ENCODE data around the gene PHTF1. TPM values are rescaled to one million over a fixed set of nuclear protein-coding genes. Genes with fewer than 3 reads are reported as not detected.

PHTF1 gene
- total RNA-seq, 1 donor from 2014 or later: 27.1 TPM

GRCh38 chr1:113783254-113784103 lies 24.2 kb upstream of the PHTF1 start:
- Mint-ChIP-seq H3K4me1 (ENCODE audit: unreplicated experiment) (peaks cover 18% of the 10 kb centered on the region), H3K9me3 (no peaks in the 10 kb centered on the region), H3K4me3 (no peak overlapping the region), H3K27me3 (no peaks in the 10 kb centered on the region), H3K27ac (peak overlapping the region; percentile 32), H3K36me3 (peaks cover 11% of the 10 kb centered on the region)
- DNase-seq (ENCODE audit: extremely low spot score, unreplicated experiment): no peak
- no peak for TF ChIP-seq CTCF (conservative IDR thresholded peaks at IDR 0.05)

- Mint-ChIP-seq H3K4me1 (ENCODE audit: unreplicated experiment) (peaks cover 18% of the 10 kb centered on the region), H3K27me3 (no peaks in the 10 kb centered on the region), H3K36me3 (peaks cover 10% of the 10 kb centered on the region), H3K9me3 (no peaks in the 10 kb centered on the region), H3K4me3 (no peak overlapping the region), H3K27ac (no peak overlapping the region)
- no peak for DNase-seq (ENCODE audit: extremely low spot score, unreplicated experiment)
- no peak for TF ChIP-seq CTCF (conservative IDR thresholded peaks at IDR 0.05)
Observed at GRCh38 chr1:113782406-113782805, 23.1 kb upstream of the PHTF1 start.

- H3K27me3 Mint-ChIP-seq: no peaks in the 10 kb centered on the region
- TF ChIP-seq CTCF (conservative IDR thresholded peaks at IDR 0.05): no peak
- no peak for DNase-seq (ENCODE audit: extremely low spot score, unreplicated experiment)
- H3K4me3 Mint-ChIP-seq: no peak overlapping the region
- no peaks in the 10 kb centered on the region for H3K9me3 Mint-ChIP-seq
- no peak overlapping the region for H3K27ac Mint-ChIP-seq
- peaks cover 9% of the 10 kb centered on the region for H3K4me1 Mint-ChIP-seq (ENCODE audit: unreplicated experiment)
- H3K36me3 Mint-ChIP-seq: peaks cover 15% of the 10 kb centered on the region
Observed at GRCh38 chr1:113780374-113781146, 21.3 kb upstream of the PHTF1 start.

GRCh38 chr1:113779542-113779941 lies 20.3 kb upstream of the PHTF1 start:
- no peak overlapping the region for H3K27ac Mint-ChIP-seq
- TF ChIP-seq CTCF (conservative IDR thresholded peaks at IDR 0.05): no peak
- peaks cover 15% of the 10 kb centered on the region for H3K36me3 Mint-ChIP-seq
- peaks cover 7% of the 10 kb centered on the region for H3K4me1 Mint-ChIP-seq (ENCODE audit: unreplicated experiment)
- DNase-seq (ENCODE audit: extremely low spot score, unreplicated experiment): no peak
- no peaks in the 10 kb centered on the region for H3K9me3 Mint-ChIP-seq
- H3K4me3 Mint-ChIP-seq: no peak overlapping the region
- no peaks in the 10 kb centered on the region for H3K27me3 Mint-ChIP-seq

GRCh38 chr1:113777561-113777960 lies 18.3 kb upstream of the PHTF1 start:
- no peaks in the 10 kb centered on the region for H3K4me1 Mint-ChIP-seq (ENCODE audit: unreplicated experiment)
- no peak for DNase-seq (ENCODE audit: extremely low spot score, unreplicated experiment)
- H3K36me3 Mint-ChIP-seq: peaks cover 18% of the 10 kb centered on the region
- no peak for TF ChIP-seq CTCF (conservative IDR thresholded peaks at IDR 0.05)
- H3K27ac Mint-ChIP-seq: no peak overlapping the region
- H3K4me3 Mint-ChIP-seq: no peak overlapping the region
- no peaks in the 10 kb centered on the region for H3K9me3 Mint-ChIP-seq
- H3K27me3 Mint-ChIP-seq: no peaks in the 10 kb centered on the region

Data from type B pancreatic cell (in vitro differentiated cells).